ENCODE results near the gene ADAMTS3. TPM values are rescaled to one million over a fixed set of nuclear protein-coding genes. Genes with fewer than 3 reads are reported as not detected.

Gene ADAMTS3
- total and polyA plus RNA-seq, 2 donors (not counting 3 experiments of a cell fraction or from before 2014, with no cell fraction given), result 0.37 to 1.3 TPM

DNA sequence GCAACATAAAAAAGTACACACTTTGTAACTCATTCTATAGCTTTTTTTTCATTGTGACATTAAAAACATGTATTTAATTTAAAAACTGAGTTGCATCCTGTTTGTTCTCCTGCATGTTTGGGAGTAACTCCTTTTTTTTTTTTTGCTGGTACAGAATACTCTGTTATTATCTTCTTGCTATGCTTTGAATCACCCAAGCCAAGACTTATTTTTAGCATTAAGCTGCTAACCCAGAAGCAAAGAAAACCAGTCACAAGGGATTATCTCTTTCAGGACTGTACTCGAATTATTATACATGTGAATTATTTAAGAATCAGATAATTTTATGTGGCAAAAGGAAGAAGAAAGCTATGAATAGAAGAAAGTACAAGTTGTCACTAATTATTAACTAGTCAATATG is 194.9 kb downstream of the ADAMTS3 start:
- peaks cover 4% of the 10 kb centered on the region for H3K4me1 ChIP-seq (ENCODE audit: control insufficient read depth, extremely low read depth, insufficient read depth, low read length)
- no peak overlapping the region for H2AFZ ChIP-seq (ENCODE audit: low read depth, low read length)
- H4K20me1 ChIP-seq (replicated peaks; ENCODE audit: control insufficient read depth, extremely low read depth, insufficient read depth, low read length), result no peaks in the 10 kb centered on the region
- H3K4me2 ChIP-seq (ENCODE audit: insufficient read depth, low read length), result no peak overlapping the region
- H3K36me3 ChIP-seq (ENCODE audit: control insufficient read depth in 2 of 2, extremely low read depth in 1 of 2, insufficient read depth in 2 of 2, low read length in 2 of 2), result no peaks in the 10 kb centered on the region
- ChIA-PET CTCF (interaction anchor here (0.7 kb wide), 1 partner anchor 47 kb away, joined by 3 read pairs; no protein-coding TSS in a partner anchor), POLR2A (no interaction called here)
- no peaks in the 10 kb centered on the region for H3K79me2 ChIP-seq (ENCODE audit: control insufficient read depth, insufficient read depth, low read length)
- no peak overlapping the region for H3K9ac ChIP-seq (replicated peaks; ENCODE audit: extremely low read depth, insufficient read depth, low read length)
- H3K27me3 ChIP-seq (ENCODE audit: control insufficient read depth in 2 of 2, insufficient read depth in 2 of 2, low read length in 2 of 2), result no peaks in the 10 kb centered on the region
- H3K27ac ChIP-seq (ENCODE audit: insufficient read depth, low read depth, low read length), result no peak overlapping the region
- DNase-seq (ENCODE audit: low read depth, low spot score) (no peak), FAIRE-seq (no peak)
- no TSS peak for BruUV-seq (replicated peaks)
- no peak overlapping the region for H3K4me3 ChIP-seq (replicated peaks in 1 of 3; ENCODE audit: insufficient read depth in 1 of 3, low read depth in 1 of 3, low read length in 3 of 3)
- TF ChIP-seq FOS (IDR thresholded peaks at IDR 0.05; ENCODE audit: borderline replicate concordance, insufficient read depth, low read length) (no peak), EZH2 (IDR thresholded peaks at IDR 0.05; ENCODE audit: borderline replicate concordance, low read depth, low read length, severe bottlenecking) (no peak), POLR2AphosphoS5 (IDR thresholded peaks at IDR 0.05; ENCODE audit: insufficient read depth, low read depth, low read length) (no peak), POLR2A (IDR thresholded peaks at IDR 0.05; ENCODE audit: low read depth, low read length) (no peak), MYC (IDR thresholded peaks at IDR 0.05; ENCODE audit: low read depth, low read length) (no peak), GATA2 (IDR thresholded peaks at IDR 0.05; ENCODE audit: insufficient read depth, insufficient read length, low read depth, low read length) (no peak), JUN (IDR thresholded peaks at IDR 0.05; ENCODE audit: borderline replicate concordance, insufficient read depth, insufficient read length, low read depth) (no peak)
- TF ChIP-seq, protein P1, sequence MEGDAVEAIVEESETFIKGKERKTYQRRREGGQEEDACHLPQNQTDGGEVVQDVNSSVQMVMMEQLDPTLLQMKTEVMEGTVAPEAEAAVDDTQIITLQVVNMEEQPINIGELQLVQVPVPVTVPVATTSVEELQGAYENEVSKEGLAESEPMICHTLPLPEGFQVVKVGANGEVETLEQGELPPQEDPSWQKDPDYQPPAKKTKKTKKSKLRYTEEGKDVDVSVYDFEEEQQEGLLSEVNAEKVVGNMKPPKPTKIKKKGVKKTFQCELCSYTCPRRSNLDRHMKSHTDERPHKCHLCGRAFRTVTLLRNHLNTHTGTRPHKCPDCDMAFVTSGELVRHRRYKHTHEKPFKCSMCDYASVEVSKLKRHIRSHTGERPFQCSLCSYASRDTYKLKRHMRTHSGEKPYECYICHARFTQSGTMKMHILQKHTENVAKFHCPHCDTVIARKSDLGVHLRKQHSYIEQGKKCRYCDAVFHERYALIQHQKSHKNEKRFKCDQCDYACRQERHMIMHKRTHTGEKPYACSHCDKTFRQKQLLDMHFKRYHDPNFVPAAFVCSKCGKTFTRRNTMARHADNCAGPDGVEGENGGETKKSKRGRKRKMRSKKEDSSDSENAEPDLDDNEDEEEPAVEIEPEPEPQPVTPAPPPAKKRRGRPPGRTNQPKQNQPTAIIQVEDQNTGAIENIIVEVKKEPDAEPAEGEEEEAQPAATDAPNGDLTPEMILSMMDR (IDR thresholded peaks at IDR 0.05; ENCODE audit: extremely low read depth in 1 of 2, insufficient read depth in 1 of 2, low read depth in 1 of 2, low read length in 2 of 2), result no peak
- TF ChIP-seq, protein P2, sequence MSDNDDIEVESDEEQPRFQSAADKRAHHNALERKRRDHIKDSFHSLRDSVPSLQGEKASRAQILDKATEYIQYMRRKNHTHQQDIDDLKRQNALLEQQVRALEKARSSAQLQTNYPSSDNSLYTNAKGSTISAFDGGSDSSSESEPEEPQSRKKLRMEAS (IDR thresholded peaks at IDR 0.05; ENCODE audit: insufficient read depth, insufficient read length), result no peak
- dilution Hi-C loops (cut with MboI; ENCODE audit: extremely low pct_ligation_motif_present, low sequenced_read_pairs), result no loop called here
- no peaks in the 10 kb centered on the region for H3K9me1 ChIP-seq (replicated peaks; ENCODE audit: control insufficient read depth, extremely low read depth, insufficient read depth, low read length)
- intact Hi-C loops (cut with micrococcal nuclease), result no loop called here
- no peaks in the 10 kb centered on the region for H3K9me3 ChIP-seq (replicated peaks; ENCODE audit: control insufficient read depth, insufficient read depth, low read length)
